Ovary (tissue), 9 donors: ENCODE data around the gene SLC25A25. TPM values are rescaled to one million over a fixed set of nuclear protein-coding genes. Genes with fewer than 3 reads are reported as not detected.

Experiments used
- DNase-seq, 5 donors: peaks; one replicate each; pipeline ENCODE4 v3.0.0-alpha.2; 2019 to 2020
- H3K27ac ChIP-seq, 2 donors: fragments of 200-600 bp; one replicate each; pipeline versions ENCODE4 v1.5.1 to v1.8.0; 2019 to 2022
- H3K27me3 ChIP-seq: fragments of 200-600 bp; one replicate; pipeline ENCODE4 v1.8.0; 2022
- H3K36me3 ChIP-seq: fragments of 200-600 bp; sonication (generic); one replicate; pipeline ENCODE4 v1.5.1; 2019
- H3K4me1 ChIP-seq: one replicate; pipeline ENCODE4 v1.8.1; 2013; ENCODE audit warnings: mild to moderate bottlenecking, moderate library complexity; ENCODE audit not compliant: insufficient read depth
- H3K4me3 ChIP-seq: fragments of 200-600 bp; sonication (generic); one replicate; pipeline ENCODE4 v1.5.1; 2017
- H3K9me3 ChIP-seq, 2 donors: fragments of 200-600 bp in 1 of 2; sonication (generic) in 1 of 2; one replicate each; pipeline versions ENCODE4 v1.5.1 to v1.8.1; 2013 to 2019; ENCODE audit warnings: mild to moderate bottlenecking in 1 of 2, moderate library complexity in 1 of 2
- EP300 ChIP-seq: sonication (generic); formaldehyde crosslinking; IDR thresholded peaks from one replicate; pipeline ENCODE4 v1.6.1; 2017; ENCODE audit warnings: antibody characterized with exemption
- POLR2A ChIP-seq: fragments of 450-650 bp; IDR thresholded peaks from one replicate; pipeline ENCODE4 v1.6.1; 2017; ENCODE audit warnings: antibody characterized with exemption, mild to moderate bottlenecking, moderate library complexity
- WGBS, 3 donors: extraction: QIAGEN DNeasy Blood & Tissue Kit in 1 of 3; methylation state at CpG; one replicate each; pipeline versions ENCODE4 v1.1.5 to v1.1.7; 2013 to 2017; 5-methylcytosine and 5-hydroxymethylcytosine counted together
- intact Hi-C, 4 donors: fragments of 100-400 bp; cut with DNase I; formaldehyde crosslinking; loops; one replicate each; pipeline versions ENCODE4 v1.11.0 to v1.15.1; 2022 to 2023
- polyA plus RNA-seq, 2 donors: library from polyadenylated mRNA; stranded (reverse); fragments of 200-250 nt in 1 of 2; fragments of 350-450 nt in 1 of 2; fragmentation: Illumina TruSeq in 1 of 2; extraction: RNeasy Lipid Tissue Mini Kit (QIAGEN cat#74804) in 1 of 2; gene quantifications; one replicate each; pipeline ENCODE4 v1.2.3, GENCODE V29; 2013 to 2014
- total RNA-seq, 7 donors: library from RNA; depleted of rRNA in 2 of 7; stranded (reverse); fragments of >200 nt in 2 of 7; fragmentation: NEBNext Ultra II Directional in 3 of 7; extraction: Animal tissue kit (Norgen Biotek cat#: 25700) in 3 of 7; gene quantifications; one replicate each; pipeline versions ENCODE4 v1.1.0 to v1.2.4, GENCODE V29; 2016 to 2023
- TF ChIP-seq, protein P1 (sequence below), 3 donors: fragments of 450-650 bp in 2 of 3; fragments of 200-600 bp in 1 of 3; IDR thresholded peaks; one replicate each; pipeline versions ENCODE4 v1.5.1 to v1.8.0; 2016 to 2022; ENCODE audit warnings: antibody characterized with exemption in 3 of 3, mild to moderate bottlenecking in 1 of 3
- donor health status: DM: no; HTN: no; CAD: no; lungs with moderate emphysema.
- donor health status: DM: no; HTN: no; CAD: no.
- donor health status: Bipolar disorder and iron deficiency.
- donor health status: DM: yes; HTN: yes; CAD: no.
- donor health status: DM: no; HTN: no; CAD: no.
- donor health status: DM: yes; HTN: yes; CAD: no.

SLC25A25 gene
- total and polyA plus RNA-seq, 9 donors: 23.4 to 90.1 (median 39.8) TPM

DNA sequence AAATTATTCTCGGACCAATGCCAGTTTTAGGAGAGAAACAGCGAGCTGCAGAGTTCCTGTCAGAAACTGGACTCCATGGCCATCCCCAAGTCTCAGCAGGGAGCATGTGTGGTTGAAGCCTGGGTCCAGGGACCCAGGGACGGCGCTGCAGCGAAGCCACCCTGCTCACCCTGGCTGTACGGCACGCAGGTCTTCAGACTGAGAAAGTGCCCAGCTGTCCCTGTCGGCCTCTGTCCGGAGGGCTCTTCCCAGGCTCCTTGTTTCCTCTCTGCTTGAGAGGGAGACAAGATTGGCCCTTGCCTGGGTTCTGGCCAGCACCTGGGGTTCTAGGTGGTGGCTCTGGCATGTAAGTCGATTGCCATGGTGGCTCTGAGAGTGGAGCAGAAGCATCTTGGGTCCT is 32.5 kb downstream of the SLC25A25 start:
- TF ChIP-seq, protein P1, sequence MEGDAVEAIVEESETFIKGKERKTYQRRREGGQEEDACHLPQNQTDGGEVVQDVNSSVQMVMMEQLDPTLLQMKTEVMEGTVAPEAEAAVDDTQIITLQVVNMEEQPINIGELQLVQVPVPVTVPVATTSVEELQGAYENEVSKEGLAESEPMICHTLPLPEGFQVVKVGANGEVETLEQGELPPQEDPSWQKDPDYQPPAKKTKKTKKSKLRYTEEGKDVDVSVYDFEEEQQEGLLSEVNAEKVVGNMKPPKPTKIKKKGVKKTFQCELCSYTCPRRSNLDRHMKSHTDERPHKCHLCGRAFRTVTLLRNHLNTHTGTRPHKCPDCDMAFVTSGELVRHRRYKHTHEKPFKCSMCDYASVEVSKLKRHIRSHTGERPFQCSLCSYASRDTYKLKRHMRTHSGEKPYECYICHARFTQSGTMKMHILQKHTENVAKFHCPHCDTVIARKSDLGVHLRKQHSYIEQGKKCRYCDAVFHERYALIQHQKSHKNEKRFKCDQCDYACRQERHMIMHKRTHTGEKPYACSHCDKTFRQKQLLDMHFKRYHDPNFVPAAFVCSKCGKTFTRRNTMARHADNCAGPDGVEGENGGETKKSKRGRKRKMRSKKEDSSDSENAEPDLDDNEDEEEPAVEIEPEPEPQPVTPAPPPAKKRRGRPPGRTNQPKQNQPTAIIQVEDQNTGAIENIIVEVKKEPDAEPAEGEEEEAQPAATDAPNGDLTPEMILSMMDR (IDR thresholded peaks at IDR 0.05): no peak
- no peak for TF ChIP-seq EP300
- TF ChIP-seq POLR2A: no peak
- peak in 1 of 5 donors; percentile 31 for DNase-seq
- H3K27ac ChIP-seq: peak overlapping the region; percentile 10 to 84
- H3K4me3 ChIP-seq: peak overlapping the region; percentile 49
- H3K9me3 ChIP-seq: no peaks in the 10 kb centered on the region
- no peaks in the 10 kb centered on the region for H3K36me3 ChIP-seq
- H3K4me1 ChIP-seq: peaks cover 53% of the 10 kb centered on the region
- H3K27me3 ChIP-seq: no peaks in the 10 kb centered on the region
- intact Hi-C loops: loop anchor here in 1 of 4 donors (10.0 kb wide), 1 partner anchor 46 kb away; no protein-coding TSS in a partner anchor
- 56 to 70% (median 64%) methylated on average over 10 of the region's 10 CpGs for whole genome bisulfite sequencing, 3 donors

DNA sequence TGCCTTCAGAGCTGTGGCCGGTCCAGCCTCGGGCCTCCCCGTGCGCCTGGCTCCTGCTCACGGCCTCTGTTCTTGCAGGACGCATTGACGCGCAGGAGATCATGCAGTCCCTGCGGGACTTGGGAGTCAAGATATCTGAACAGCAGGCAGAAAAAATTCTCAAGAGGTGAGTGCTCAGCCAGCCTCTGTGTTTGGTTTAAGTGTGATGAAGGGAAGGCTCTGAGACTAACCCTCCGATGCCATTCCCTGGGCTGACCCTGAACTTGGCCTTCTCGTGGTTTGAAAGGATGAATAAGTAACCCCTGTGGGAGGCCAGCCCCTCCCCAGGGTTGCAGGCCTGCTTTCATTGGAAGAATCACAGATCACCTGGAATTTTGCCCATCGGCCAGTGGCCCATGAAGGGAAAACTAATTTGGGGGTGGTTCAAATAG is 33.2 kb downstream of the SLC25A25 start:
- H3K4me3 ChIP-seq: no peak overlapping the region
- no peaks in the 10 kb centered on the region for H3K36me3 ChIP-seq
- WGBS, 3 donors: 45 to 62% (median 48%) methylated on average over 12 of the region's 12 CpGs
- intact Hi-C loops: loop anchor here in 1 of 4 donors (10.0 kb wide), 1 partner anchor 46 kb away; no protein-coding TSS in a partner anchor
- H3K27ac ChIP-seq: peak overlapping the region in 1 of 2 donors; percentile 84
- H3K4me1 ChIP-seq: peaks cover 53% of the 10 kb centered on the region
- DNase-seq: peak in 1 of 5 donors; percentile 41
- H3K9me3 ChIP-seq: no peaks in the 10 kb centered on the region
- no peaks in the 10 kb centered on the region for H3K27me3 ChIP-seq
- TF ChIP-seq EP300 (no peak), POLR2A (no peak)
- TF ChIP-seq, protein P1 (IDR thresholded peaks at IDR 0.05): no peak

- Histone ChIP-seq H3K27ac (peak overlapping the region in 1 of 2 donors; percentile 84), H3K4me1 (peaks cover 53% of the 10 kb centered on the region), H3K27me3 (no peaks in the 10 kb centered on the region), H3K9me3 (no peaks in the 10 kb centered on the region), H3K4me3 (no peak overlapping the region), H3K36me3 (no peaks in the 10 kb centered on the region)
- no peak for TF ChIP-seq POLR2A
- TF ChIP-seq, protein P1 (IDR thresholded peaks at IDR 0.05): no peak
- no peak for TF ChIP-seq EP300
- intact Hi-C loops: loop anchor here in 1 of 4 donors (10.0 kb wide), 1 partner anchor 47 kb away; no protein-coding TSS in a partner anchor
- WGBS, 3 donors: 39 to 45% (median 42%) methylated on average over 20 of the region's 20 CpGs
- peak; percentile 62 to 80 (median 68) for DNase-seq
Observed at GRCh38 chr9:128101690-128102089, 33.7 kb downstream of the SLC25A25 start.

- peak overlapping the region in 1 of 2 donors; percentile 63 for H3K27ac ChIP-seq
- H3K9me3 ChIP-seq: no peaks in the 10 kb centered on the region
- TF ChIP-seq EP300 (no peak), POLR2A (no peak)
- TF ChIP-seq, protein P1 (IDR thresholded peaks at IDR 0.05): no peak
- intact Hi-C loops: loop anchor here in 1 of 4 donors (10.0 kb wide), 1 partner anchor 47 kb away; no protein-coding TSS in a partner anchor
- no peaks in the 10 kb centered on the region for H3K27me3 ChIP-seq
- H3K4me3 ChIP-seq: no peak overlapping the region
- no peaks in the 10 kb centered on the region for H3K36me3 ChIP-seq
- peaks cover 54% of the 10 kb centered on the region for H3K4me1 ChIP-seq
- 65 to 68% (median 67%) methylated on average over 13 of the region's 13 CpGs for WGBS, 3 donors
- peak in 2 of 5 donors; percentile 36 to 39 for DNase-seq
Observed at GRCh38 chr9:128102196-128102595, 34.2 kb downstream of the SLC25A25 start.
